OCI-M1 (cell line): Measurements from ENCODE around the gene TNRC18.
"Not testable (repeated sequence)": the region's sequence is repeated elsewhere in the genome, so short reads cannot be mapped to it uniquely, and the experiment has no call there.

Experiments
- DNase-seq: peaks from one replicate; lab custom pipeline; 2025; lab: John Stamatoyannopoulos, UW

Gene TNRC18

GRCh38 chr7:5423306-5423975 is at the start of gene TNRC18:
TSS of gene TNRC18 (minus strand) at chr7:5423834. CDS start at chr7:5421246, 2,588 bp downstream.
- no peak for DNase-seq

GRCh38 chr7:5472432-5473315 is 49.0 kb upstream of the TNRC18 start:
- peak; percentile 75 for DNase-seq

- not testable (repeated sequence) for DNase-seq
Observed at GRCh38 chr7:5471623-5472022, 48.0 kb upstream of the TNRC18 start.

- no peak for DNase-seq
Observed at GRCh38 chr7:5470816-5471215, 47.2 kb upstream of the TNRC18 start.

- DNase-seq, result no peak
Observed at GRCh38 chr7:5470167-5470532, 46.5 kb upstream of the TNRC18 start.

GRCh38 chr7:5469375-5470166 is 45.9 kb upstream of the TNRC18 start:
- DNase-seq, result no peak

- DNase-seq, result no peak
Observed at GRCh38 chr7:5467645-5468044, 44.0 kb upstream of the TNRC18 start.

GRCh38 chr7:5466551-5466950 is 42.9 kb upstream of the TNRC18 start:
- DNase-seq, result no peak

GRCh38 chr7:5463031-5463430 is 39.4 kb upstream of the TNRC18 start:
- no peak for DNase-seq

- DNase-seq, result no peak
Observed at GRCh38 chr7:5462216-5462615, 38.6 kb upstream of the TNRC18 start.

- DNase-seq, result no peak
Observed at GRCh38 chr7:5458921-5459480, 35.4 kb upstream of the TNRC18 start.

GRCh38 chr7:5457245-5457735 is 33.7 kb upstream of the TNRC18 start:
- no peak for DNase-seq

GRCh38 chr7:5456409-5456808 is 32.8 kb upstream of the TNRC18 start:
- DNase-seq, result no peak

GRCh38 chr7:5455581-5456219 is 32.1 kb upstream of the TNRC18 start:
- DNase-seq, result no peak

- DNase-seq, result no peak
Observed at GRCh38 chr7:5455175-5455574, 31.5 kb upstream of the TNRC18 start.

GRCh38 chr7:5454485-5454884 is 30.9 kb upstream of the TNRC18 start:
- DNase-seq, result no peak

- no peak for DNase-seq
Observed at GRCh38 chr7:5453566-5454075, 30.0 kb upstream of the TNRC18 start.

- peak; percentile 85 for DNase-seq
Observed at GRCh38 chr7:5452937-5453540, 29.4 kb upstream of the TNRC18 start.

GRCh38 chr7:5452470-5452899 is 28.9 kb upstream of the TNRC18 start:
- DNase-seq, result peak; percentile 60

- DNase-seq, result no peak
Observed at GRCh38 chr7:5451391-5451790, 27.8 kb upstream of the TNRC18 start.
